Fibroblast of peridontal ligament (primary cell): ENCODE results near the gene PCDHGA3.
"Not testable (repeated sequence)": the region's sequence is repeated elsewhere in the genome, so short reads cannot be mapped to it uniquely, and the experiment has no call there.

Experiments
- DNase-seq: peaks from one replicate; pipeline ENCODE4 v3.0.0-alpha.2; 2010; ENCODE audit errors: extremely low read depth

PCDHGA3 gene

DNA sequence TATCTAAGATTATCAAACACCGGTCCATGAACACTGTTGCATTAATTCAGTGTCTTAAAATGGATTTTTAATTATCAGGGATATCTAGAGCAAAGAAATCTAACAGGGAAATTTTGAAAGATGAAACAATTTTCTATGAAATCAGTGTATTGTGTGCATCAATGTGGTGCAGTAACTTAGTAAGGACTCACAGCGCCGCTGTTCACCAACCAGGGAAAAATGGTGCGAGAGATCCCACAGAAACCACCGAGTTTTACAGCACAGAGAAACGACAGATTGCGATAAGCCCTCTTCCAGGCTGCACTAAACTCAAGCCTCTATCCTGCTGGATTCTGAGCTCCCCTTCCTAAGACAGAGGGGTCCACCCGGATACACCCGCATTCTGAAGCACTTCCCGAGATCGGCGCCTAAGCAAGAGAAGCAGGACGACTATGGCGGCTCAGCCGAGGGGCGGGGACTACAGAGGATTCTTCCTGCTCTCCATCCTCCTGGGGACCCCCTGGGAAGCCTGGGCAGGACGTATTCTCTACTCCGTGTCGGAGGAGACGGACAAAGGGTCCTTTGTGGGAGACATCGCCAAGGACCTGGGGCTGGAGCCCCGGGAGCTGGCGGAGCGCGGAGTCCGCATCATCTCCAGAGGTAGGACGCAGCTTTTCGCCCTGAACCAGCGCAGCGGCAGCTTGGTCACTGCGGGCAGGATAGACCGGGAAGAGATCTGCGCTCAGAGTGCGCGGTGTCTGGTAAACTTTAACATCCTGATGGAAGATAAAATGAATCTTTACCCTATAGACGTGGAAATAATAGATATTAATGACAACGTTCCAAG lies 39.1 kb downstream of the PCDHGA3 start, which contains the start of gene PCDHGA7:
Gene PCDHGA7 (plus strand): TSS at position 274 of the 826 bp plus-strand sequence. CDS start 158 bp downstream, at position 432.
- DNase-seq = peak; percentile 52

DNA sequence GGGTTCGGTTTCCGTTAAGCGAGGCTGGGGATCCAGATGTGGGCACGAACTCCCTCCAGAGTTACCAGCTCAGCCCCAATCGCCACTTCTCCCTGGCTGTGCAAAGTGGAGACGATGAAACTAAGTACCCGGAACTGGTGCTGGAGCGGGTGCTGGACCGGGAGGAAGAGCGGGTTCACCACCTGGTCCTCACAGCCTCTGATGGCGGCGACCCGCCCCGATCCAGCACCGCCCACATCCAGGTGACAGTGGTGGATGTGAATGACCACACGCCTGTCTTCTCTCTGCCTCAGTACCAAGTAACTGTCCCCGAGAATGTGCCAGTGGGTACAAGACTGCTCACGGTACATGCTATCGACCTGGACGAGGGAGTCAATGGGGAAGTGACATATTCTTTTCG lies 39.7 kb downstream of the PCDHGA3 start:
- DNase-seq = no peak

DNA sequence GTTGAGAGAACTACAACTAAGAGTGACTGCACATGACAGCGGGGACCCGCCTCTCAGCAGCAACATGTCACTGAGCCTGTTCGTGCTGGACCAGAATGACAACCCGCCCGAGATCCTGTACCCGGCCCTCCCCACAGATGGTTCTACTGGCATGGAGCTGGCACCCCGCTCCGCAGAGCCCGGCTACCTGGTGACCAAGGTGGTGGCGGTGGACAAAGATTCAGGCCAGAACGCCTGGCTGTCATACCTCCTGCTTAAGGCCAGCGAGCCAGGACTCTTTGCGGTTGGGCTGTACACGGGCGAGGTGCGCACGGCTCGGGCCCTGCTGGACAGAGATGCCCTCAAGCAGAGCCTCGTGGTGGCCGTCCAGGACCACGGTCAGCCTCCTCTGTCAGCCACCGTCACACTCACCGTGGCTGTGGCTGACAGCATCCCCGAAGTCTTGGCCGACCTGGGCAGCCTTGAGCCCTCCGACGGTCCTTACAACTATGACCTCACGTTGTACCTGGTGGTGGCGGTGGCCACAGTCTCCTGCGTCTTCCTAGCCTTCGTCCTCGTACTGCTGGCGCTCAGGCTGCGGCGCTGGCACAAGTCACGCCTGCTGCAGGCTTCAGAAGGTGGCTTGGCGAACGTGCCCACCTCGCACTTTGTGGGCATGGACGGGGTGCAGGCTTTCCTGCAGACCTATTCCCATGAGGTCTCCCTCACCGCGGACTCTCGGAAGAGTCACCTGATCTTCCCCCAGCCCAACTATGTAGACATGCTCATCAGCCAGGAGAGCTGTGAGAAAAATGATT lies 41.0 kb downstream of the PCDHGA3 start:
- DNase-seq = no peak

DNA sequence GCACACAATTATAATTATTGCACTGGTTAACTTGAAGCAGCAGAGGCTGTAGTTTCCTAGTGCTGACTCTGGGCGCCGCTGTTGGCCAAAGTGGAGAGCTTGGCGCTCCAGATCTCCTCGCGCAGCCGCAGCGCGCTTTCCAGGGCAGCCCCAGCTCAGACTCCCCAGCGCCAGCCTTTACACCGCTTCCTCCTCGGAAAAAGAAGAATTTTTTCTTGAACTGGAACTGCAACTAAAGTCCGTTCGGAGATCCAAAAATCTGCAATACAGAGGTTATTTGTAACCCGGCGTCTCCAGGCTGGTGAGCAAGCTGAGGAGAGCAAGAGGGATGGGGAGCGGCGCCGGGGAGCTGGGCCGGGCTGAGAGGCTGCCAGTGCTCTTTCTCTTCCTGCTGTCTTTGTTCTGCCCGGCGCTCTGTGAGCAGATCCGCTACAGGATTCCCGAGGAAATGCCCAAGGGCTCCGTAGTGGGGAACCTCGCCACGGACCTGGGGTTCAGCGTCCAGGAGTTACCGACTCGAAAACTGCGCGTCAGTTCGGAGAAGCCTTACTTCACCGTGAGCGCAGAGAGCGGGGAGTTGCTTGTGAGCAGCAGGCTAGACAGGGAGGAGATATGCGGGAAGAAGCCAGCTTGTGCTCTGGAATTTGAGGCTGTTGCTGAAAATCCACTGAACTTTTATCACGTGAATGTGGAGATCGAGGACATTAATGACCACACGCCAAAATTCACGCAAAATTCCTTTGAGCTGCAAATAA lies 44.1 kb downstream of the PCDHGA3 start, which contains the start of gene PCDHGB4:
Gene PCDHGB4 (plus strand): TSS at position 142 of the 755 bp plus-strand sequence. CDS start 187 bp downstream, at position 329.
- peak; percentile 60 for DNase-seq

DNA sequence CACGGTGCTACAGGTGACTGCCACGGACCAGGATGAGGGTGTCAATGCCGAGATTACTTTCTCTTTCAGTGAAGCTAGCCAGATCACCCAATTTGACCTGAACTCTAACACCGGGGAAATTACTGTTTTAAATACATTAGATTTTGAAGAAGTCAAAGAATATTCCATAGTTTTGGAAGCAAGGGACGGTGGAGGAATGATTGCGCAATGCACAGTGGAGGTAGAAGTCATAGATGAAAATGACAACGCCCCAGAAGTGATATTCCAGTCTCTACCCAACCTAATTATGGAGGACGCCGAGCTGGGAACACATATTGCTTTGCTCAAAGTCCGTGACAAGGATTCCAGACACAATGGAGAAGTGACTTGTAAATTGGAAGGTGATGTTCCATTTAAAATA lies 45.0 kb downstream of the PCDHGA3 start:
- DNase-seq = no peak

DNA sequence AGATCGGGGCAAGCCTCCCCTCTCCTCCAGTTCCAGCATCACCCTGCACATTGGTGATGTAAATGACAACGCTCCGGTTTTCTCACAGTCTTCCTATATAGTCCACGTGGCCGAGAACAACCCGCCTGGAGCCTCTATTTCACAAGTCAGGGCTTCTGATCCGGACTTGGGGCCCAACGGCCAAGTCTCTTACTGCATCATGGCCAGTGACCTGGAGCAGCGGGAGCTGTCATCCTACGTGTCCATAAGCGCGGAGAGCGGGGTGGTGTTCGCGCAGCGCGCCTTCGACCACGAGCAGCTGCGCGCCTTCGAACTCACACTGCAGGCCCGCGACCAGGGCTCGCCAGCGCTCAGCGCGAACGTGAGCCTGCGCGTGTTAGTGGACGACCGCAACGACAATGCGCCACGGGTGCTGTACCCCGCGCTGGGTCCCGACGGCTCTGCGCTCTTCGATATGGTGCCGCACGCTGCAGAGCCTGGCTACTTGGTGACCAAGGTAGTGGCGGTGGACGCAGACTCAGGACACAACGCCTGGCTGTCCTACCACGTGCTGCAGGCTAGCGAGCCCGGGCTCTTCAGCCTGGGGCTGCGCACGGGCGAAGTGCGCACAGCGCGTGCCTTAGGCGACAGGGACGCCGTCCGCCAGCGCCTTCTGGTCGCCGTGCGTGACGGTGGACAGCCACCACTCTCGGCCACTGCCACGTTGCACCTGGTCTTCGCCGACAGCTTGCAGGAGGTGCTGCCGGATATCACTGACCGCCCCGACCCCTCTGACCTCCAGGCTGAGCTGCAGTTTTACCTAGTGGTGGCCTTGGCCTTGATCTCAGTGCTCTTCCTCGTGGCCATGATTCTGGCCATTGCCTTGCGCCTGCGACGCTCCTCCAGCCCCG lies 45.8 kb downstream of the PCDHGA3 start:
- no peak for DNase-seq

DNA sequence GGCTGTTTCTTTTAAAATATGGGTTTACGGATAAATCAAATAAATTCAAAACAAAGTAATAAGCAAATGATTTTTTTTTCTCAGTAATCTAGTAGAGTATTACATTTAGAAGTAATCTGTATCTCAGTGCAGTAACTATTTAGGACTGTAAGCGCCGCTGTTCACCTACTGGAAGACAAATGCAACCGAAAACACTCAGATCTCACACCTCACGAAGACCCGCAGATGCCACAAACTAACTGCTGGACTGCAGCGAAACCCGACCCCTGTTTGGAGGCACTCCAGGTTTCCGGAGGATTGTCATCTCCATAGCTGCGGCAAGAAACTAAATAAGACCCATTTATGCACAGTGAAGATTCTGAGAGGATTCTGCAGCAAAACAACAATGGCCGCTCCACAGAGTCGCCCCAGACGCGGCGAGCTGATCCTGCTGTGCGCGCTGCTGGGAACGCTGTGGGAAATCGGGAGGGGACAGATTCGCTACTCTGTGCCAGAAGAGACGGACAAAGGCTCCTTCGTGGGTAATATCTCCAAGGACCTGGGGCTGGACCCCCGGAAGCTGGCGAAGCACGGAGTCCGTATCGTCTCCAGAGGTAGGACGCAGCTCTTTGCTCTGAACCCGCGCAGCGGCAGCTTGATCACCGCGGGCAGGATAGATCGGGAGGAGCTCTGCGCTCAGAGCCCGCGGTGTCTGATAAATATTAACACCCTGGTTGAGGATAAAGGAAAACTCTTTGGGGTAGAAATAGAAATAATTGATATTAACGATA lies 49.0 kb downstream of the PCDHGA3 start, which contains the start of gene PCDHGA8:
Gene PCDHGA8 (plus strand): TSS at position 205 of the 770 bp plus-strand sequence. CDS start 181 bp downstream, at position 386.
- DNase-seq = no peak

DNA sequence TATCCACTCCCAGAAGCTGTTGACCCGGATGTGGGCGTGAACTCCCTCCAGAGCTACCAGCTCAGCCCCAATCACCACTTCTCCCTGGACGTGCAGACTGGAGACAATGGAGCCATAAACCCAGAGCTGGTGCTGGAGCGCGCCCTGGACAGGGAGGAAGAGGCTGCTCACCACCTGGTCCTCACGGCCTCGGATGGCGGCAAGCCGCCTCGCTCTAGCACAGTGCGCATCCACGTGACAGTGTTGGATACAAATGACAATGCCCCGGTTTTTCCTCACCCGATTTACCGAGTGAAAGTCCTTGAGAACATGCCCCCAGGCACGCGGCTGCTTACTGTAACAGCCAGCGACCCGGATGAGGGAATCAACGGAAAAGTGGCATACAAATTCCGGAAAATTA lies 49.6 kb downstream of the PCDHGA3 start:
- DNase-seq = no peak

DNA sequence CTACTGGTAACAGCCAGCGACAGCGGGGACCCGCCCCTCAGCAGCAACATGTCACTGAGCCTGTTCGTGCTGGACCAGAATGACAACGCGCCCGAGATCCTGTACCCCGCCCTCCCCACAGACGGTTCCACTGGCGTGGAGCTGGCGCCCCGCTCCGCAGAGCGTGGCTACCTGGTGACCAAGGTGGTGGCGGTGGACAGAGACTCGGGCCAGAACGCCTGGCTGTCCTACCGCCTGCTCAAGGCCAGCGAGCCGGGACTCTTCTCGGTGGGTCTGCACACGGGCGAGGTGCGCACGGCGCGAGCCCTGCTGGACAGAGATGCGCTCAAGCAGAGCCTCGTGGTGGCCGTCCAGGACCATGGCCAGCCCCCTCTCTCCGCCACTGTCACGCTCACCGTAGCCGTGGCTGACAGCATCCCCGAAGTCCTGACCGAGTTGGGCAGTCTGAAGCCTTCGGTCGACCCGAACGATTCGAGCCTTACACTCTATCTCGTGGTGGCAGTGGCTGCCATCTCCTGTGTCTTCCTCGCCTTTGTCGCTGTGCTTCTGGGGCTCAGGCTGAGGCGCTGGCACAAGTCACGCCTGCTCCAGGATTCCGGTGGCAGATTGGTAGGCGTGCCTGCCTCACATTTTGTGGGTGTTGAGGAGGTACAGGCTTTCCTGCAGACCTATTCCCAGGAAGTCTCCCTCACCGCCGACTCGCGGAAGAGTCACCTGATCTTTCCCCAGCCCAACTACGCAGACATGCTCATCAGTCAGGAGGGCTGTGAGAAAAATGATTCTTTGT lies 51.0 kb downstream of the PCDHGA3 start:
- DNase-seq = not testable (repeated sequence)
